B cell (primary cell): ENCODE data around the gene OR51B4.

Experiments used
- CTCF ChIP-seq: fragments of 200-600 bp; IDR thresholded peaks from one replicate; pipeline ENCODE4 v1.8.0; 2022; ENCODE audit warnings: antibody characterized with exemption, mild to moderate bottlenecking
- EZH2 ChIP-seq: IDR thresholded peaks from 2 replicates; pipeline ENCODE4 v1.6.1; 2012; ENCODE audit warnings: borderline replicate concordance, low read depth, mild to moderate bottlenecking, moderate library complexity, low read length; ENCODE audit not compliant: insufficient read depth, poor library complexity, severe bottlenecking

- TF ChIP-seq CTCF (no peak), EZH2 (no peak)
Measured at GRCh38 chr11:5293028-5293427, 8.7 kb downstream of the OR51B4 start.
